GM10266 (cell line): Measurements from ENCODE around the gene MDC1.
"Not testable (repeated sequence)": the region's sequence is repeated elsewhere in the genome, so short reads cannot be mapped to it uniquely, and the experiment has no call there.

Experiments used
- DNase-seq: peaks from one replicate; pipeline ENCODE4 v3.0.0; 2012; ENCODE audit errors: extremely low spot score
- CTCF ChIP-seq: IDR thresholded peaks from 2 replicates; pipeline ENCODE4 v1.5.1; 2012; ENCODE audit warnings: mild to moderate bottlenecking, low read depth; ENCODE audit not compliant: control insufficient read depth, insufficient read depth; ENCODE audit errors: missing control alignments

Gene MDC1

GRCh38 chr6:30725713-30726505, 8.8 kb upstream of the MDC1 start:
- no peak for TF ChIP-seq CTCF
- DNase-seq: no peak

DNA sequence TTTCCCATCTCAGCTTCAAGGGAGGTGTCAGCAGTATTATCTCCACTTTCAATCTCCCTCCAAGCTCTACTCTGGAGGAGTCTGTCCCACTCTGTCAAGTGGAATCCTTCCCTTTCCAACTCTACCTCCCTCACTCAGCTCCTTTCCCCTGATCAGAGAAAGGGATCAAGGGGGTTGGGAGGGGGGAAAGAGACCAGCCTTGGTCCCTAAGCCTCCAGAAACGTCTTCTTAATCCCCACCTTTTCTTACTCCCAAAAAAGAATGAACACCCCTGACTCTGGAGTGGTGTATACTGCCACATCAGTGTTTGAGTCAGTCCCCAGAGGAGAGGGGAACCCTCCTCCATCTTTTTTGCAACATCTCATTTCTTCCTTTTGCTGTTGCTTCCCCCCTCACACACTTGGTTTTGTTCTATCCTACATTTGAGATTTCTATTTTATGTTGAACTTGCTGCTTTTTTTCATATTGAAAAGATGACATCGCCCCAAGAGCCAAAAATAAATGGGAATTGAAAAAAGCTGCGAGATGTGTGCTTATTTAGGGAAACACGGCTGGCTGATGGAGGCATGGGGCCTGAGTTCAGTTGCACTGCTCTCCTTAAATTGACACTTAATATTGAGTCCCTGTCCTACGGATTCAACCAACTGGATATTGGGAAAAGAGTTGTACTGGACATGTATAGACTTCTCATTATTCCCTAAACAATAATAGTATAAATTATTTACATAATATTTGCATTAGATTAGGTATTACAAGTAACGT, 8.0 kb upstream of the MDC1 start:
- no peak for DNase-seq
- TF ChIP-seq CTCF: no peak

GRCh38 chr6:30723843-30724741, 7.0 kb upstream of the MDC1 start:
- DNase-seq: not testable (repeated sequence)

- DNase-seq: not testable (repeated sequence)
These were observed 6.2 kb upstream of the MDC1 start for GRCh38 chr6:30723159-30723842.

- DNase-seq: peak; percentile 69
- peak; percentile 96 for TF ChIP-seq CTCF
These were observed 5.4 kb upstream of the MDC1 start for GRCh38 chr6:30722280-30723112.

DNA sequence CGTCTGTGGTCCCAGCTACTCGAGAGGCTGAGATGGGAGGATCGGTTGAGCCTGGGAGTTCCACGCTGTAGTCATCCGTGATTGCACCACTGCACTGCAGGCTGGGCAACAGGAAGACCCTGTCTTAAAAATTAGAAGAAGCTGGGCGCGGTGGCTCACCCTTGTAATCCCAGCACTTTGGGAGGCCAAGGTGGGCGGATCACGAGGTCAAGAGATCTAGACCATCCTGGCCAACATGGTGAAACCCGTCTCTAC, 4.9 kb upstream of the MDC1 start:
- not testable (repeated sequence) for DNase-seq

DNA sequence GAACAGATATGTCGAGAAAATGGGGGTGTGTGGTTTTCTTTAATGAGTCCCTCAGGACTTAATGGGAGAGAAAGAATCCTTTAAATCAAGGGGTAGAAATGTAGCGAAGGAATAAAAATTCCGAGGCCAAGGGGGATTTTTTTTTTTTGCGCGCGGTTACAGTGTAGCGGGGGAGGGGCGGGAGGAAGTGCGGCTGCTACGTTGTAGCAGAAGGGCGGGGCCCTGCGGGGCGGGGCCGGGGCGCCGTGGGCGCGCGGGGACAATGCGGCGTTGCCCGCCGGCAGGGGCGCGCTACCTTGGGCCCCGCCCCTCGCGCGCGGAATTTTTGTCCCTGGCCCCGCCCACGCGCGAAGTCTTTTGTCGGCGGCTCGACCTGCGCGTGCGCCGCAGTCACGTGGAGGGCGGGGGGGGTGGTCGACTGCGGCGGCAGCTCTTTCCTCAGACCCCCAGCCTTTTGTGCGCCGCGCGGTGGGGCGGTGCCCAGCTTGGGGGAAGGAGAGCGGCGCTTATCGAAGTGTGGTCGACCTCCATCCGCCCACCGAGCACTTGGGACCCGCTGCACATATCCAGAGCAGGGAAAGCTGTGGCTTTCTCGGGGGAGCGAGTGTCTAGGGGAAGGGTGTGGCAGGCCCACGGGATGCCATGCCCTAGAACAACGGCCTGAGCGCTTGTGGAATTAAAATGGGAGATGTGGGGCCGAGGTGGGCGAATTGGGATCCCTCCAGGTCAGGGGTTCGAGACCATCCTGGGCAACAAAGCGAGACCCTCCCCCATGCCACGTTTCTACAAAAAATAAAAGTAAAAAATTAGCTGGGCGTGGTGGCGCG, 4.3 kb upstream of the MDC1 start:
- DNase-seq: peak; percentile 91
- peak; percentile 30 for TF ChIP-seq CTCF
